Ascending aorta (tissue), 2 donors: ENCODE results near the gene TMEM202. TPM values are rescaled to one million over a fixed set of nuclear protein-coding genes. Genes with fewer than 3 reads are reported as not detected.
"Not testable (repeated sequence)": the region's sequence is repeated elsewhere in the genome, so short reads cannot be mapped to it uniquely, and the experiment has no call there.

Source experiments
- DNase-seq, 2 donors: peaks; one replicate each; pipeline ENCODE4 v3.0.0-alpha.2; 2019; ENCODE audit warnings: low spot score in 2 of 2
- H3K27ac ChIP-seq, 2 donors: fragments of 200-600 bp; sonication (generic); one replicate each; pipeline ENCODE4 v1.5.1; 2016 to 2017; ENCODE audit warnings: mild to moderate bottlenecking in 1 of 2
- H3K27me3 ChIP-seq: fragments of 200-600 bp; sonication (generic); one replicate; pipeline ENCODE4 v1.5.1; 2017
- H3K36me3 ChIP-seq, 2 donors: fragments of 200-600 bp; sonication (generic); one replicate each; pipeline ENCODE4 v1.5.1; 2016
- H3K4me1 ChIP-seq, 2 donors: fragments of 200-600 bp; sonication (generic); one replicate each; pipeline ENCODE4 v1.5.1; 2016 to 2017; ENCODE audit warnings: mild to moderate bottlenecking in 1 of 2
- H3K4me3 ChIP-seq, 2 donors: fragments of 200-600 bp; sonication (generic); one replicate each; pipeline ENCODE4 v1.5.1; 2016 to 2017; ENCODE audit warnings: mild to moderate bottlenecking in 1 of 2
- H3K9me3 ChIP-seq, 2 donors: fragments of 200-600 bp; sonication (generic); one replicate each; pipeline ENCODE4 v1.5.1; 2016
- intact Hi-C: fragments of 100-400 bp; cut with DNase I; formaldehyde crosslinking; loops from one replicate; pipeline ENCODE4 v1.15.1; 2023
- total RNA-seq: library from RNA; depleted of rRNA; stranded (reverse); fragments of >200 nt; gene quantifications from one replicate; pipeline ENCODE4 v1.1.0, GENCODE V29; 2016
- TF ChIP-seq, protein P1 (sequence below), 3 experiments: fragments of 200-600 bp in 2 of 3; fragments of 450-650 bp in 1 of 3; sonication (generic) in 2 of 3; IDR thresholded peaks; one replicate each; pipeline ENCODE4 v1.5.1; 2016 to 2019; ENCODE audit warnings: antibody characterized with exemption in 3 of 3, mild to moderate bottlenecking in 1 of 3, moderate library complexity in 1 of 3

The TMEM202 gene
- total RNA-seq, 1 donor from 2014 or later, result not detected

GRCh38 chr15:72415304-72415703, 17.2 kb downstream of the TMEM202 start:
- intact Hi-C loops, result no loop called here
- H3K9me3 ChIP-seq, result peaks cover 0 to 8% of the 10 kb centered on the region in 2 donors
- no peak overlapping the region for H3K27ac ChIP-seq
- H3K4me1 ChIP-seq, result no peaks in the 10 kb centered on the region
- DNase-seq, result no peak
- no peaks in the 10 kb centered on the region for H3K27me3 ChIP-seq
- no peaks in the 10 kb centered on the region for H3K36me3 ChIP-seq
- TF ChIP-seq, protein P1, sequence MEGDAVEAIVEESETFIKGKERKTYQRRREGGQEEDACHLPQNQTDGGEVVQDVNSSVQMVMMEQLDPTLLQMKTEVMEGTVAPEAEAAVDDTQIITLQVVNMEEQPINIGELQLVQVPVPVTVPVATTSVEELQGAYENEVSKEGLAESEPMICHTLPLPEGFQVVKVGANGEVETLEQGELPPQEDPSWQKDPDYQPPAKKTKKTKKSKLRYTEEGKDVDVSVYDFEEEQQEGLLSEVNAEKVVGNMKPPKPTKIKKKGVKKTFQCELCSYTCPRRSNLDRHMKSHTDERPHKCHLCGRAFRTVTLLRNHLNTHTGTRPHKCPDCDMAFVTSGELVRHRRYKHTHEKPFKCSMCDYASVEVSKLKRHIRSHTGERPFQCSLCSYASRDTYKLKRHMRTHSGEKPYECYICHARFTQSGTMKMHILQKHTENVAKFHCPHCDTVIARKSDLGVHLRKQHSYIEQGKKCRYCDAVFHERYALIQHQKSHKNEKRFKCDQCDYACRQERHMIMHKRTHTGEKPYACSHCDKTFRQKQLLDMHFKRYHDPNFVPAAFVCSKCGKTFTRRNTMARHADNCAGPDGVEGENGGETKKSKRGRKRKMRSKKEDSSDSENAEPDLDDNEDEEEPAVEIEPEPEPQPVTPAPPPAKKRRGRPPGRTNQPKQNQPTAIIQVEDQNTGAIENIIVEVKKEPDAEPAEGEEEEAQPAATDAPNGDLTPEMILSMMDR (IDR thresholded peaks at IDR 0.05), result no peak
- H3K4me3 ChIP-seq, result no peak overlapping the region

GRCh38 chr15:72419768-72420167, 21.7 kb downstream of the TMEM202 start:
- intact Hi-C loops, H3K4me1 ChIP-seq, H3K27ac ChIP-seq, H3K9me3 ChIP-seq, H3K36me3 ChIP-seq, H3K27me3 ChIP-seq, DNase-seq, H3K4me3 ChIP-seq: not testable (repeated sequence)

DNA sequence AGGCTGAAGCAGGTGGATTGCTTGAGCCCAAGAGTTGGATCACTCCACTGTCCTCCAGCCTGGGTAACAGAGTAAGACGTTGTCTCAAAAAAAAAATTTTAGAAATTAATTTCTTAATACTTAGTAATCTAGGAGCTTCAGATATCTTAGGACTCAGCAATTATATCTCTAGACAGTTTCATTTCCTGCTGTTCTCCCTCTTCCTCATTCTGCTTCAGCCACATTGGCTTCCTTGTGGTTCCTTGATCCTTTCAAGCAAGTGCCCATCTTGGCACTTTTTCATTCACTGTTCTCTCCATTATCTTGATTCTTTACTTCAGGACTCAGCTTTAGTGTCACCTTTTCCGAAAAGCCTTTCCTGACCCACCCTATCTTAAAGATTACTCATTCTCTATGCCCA, 22.5 kb downstream of the TMEM202 start:
- no peaks in the 10 kb centered on the region for H3K4me1 ChIP-seq
- no peak for DNase-seq

DNA sequence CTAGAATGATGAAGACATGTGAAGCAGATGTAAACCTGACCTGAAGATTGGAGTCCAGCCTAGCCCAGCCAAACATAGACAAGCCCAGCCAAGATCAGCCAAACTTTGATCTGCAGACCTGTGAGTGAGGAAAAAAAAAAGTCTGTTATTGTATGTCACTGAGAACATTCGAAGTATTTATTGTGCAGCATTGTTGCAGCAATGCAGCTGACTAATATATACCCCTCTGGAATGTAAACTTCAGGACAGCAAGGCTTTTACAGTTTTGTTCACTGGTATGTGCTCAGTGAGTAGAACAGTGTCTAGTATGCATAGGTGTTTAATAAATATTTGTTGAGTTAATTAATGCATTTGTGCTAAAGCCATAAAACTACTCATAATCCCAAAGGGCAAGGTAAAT, 23.4 kb downstream of the TMEM202 start:
- Histone ChIP-seq H3K4me3 (no peak overlapping the region), H3K27me3 (no peaks in the 10 kb centered on the region), H3K4me1 (no peaks in the 10 kb centered on the region), H3K36me3 (no peaks in the 10 kb centered on the region), H3K27ac (no peak overlapping the region), H3K9me3 (no peaks in the 10 kb centered on the region)
- intact Hi-C loops, result no loop called here
- TF ChIP-seq, protein P1 (IDR thresholded peaks at IDR 0.05), result no peak
- DNase-seq, result no peak

More for the DNA sequence above, 22.5 kb downstream of the TMEM202 start:
- TF ChIP-seq, protein P1 (IDR thresholded peaks at IDR 0.05), result no peak
- Histone ChIP-seq H3K27me3 (no peaks in the 10 kb centered on the region), H3K36me3 (no peaks in the 10 kb centered on the region), H3K4me3 (no peak overlapping the region), H3K27ac (no peak overlapping the region), H3K9me3 (no peaks in the 10 kb centered on the region)
- intact Hi-C loops, result no loop called here

- no peaks in the 10 kb centered on the region for H3K9me3 ChIP-seq
- H3K4me3 ChIP-seq, result no peak overlapping the region
- H3K36me3 ChIP-seq, result no peaks in the 10 kb centered on the region
- no peak for DNase-seq
- TF ChIP-seq, protein P1 (IDR thresholded peaks at IDR 0.05), result no peak
- intact Hi-C loops, result no loop called here
- no peaks in the 10 kb centered on the region for H3K27me3 ChIP-seq
- H3K4me1 ChIP-seq, result no peaks in the 10 kb centered on the region
- no peak overlapping the region for H3K27ac ChIP-seq
These were observed 25.2 kb downstream of the TMEM202 start for GRCh38 chr15:72423256-72423655.

GRCh38 chr15:72426753-72427152, 28.6 kb downstream of the TMEM202 start:
- Histone ChIP-seq H3K4me3 (no peak overlapping the region), H3K4me1 (no peaks in the 10 kb centered on the region), H3K36me3 (no peaks in the 10 kb centered on the region), H3K27me3 (no peaks in the 10 kb centered on the region), H3K27ac (no peak overlapping the region), H3K9me3 (no peaks in the 10 kb centered on the region)
- intact Hi-C loops, result no loop called here
- no peak for DNase-seq
- TF ChIP-seq, protein P1 (IDR thresholded peaks at IDR 0.05), result no peak
